HEK293T (cell line): Measurements from ENCODE around the gene MAP3K20.

Experiments used
- ARNT ChIP-seq: fragments of 450-650 bp; IDR thresholded peaks from 2 replicates; pipeline ENCODE4 v1.6.1; 2017; ENCODE audit warnings: mild to moderate bottlenecking
- CTBP1 ChIP-seq: fragments of 450-650 bp; IDR thresholded peaks from 2 replicates; pipeline ENCODE4 v1.6.1; 2016; ENCODE audit warnings: borderline replicate concordance
- ELF4 ChIP-seq: fragments of 450-650 bp; IDR thresholded peaks from 2 replicates; pipeline ENCODE4 v1.6.1; 2017; ENCODE audit warnings: antibody characterized with exemption
- FOXM1 ChIP-seq: fragments of 450-650 bp; IDR thresholded peaks from 2 replicates; pipeline ENCODE4 v1.6.1; 2017; ENCODE audit warnings: mild to moderate bottlenecking, borderline replicate concordance
- HDGF ChIP-seq: fragments of 450-650 bp; IDR thresholded peaks from 2 replicates; pipeline ENCODE4 v1.6.1; 2017; ENCODE audit warnings: antibody characterized with exemption, borderline replicate concordance
- L3MBTL2 ChIP-seq: fragments of 450-650 bp; conservative IDR thresholded peaks from 2 replicates; pipeline ENCODE4 v1.6.1; 2016; ENCODE audit warnings: mild to moderate bottlenecking
- NFRKB ChIP-seq: fragments of 450-650 bp; IDR thresholded peaks from 2 replicates; pipeline ENCODE4 v1.6.1; 2016; ENCODE audit warnings: mild to moderate bottlenecking, moderate library complexity
- PKNOX1 ChIP-seq: fragments of 450-650 bp; IDR thresholded peaks from 2 replicates; pipeline ENCODE4 v1.6.1; 2016
- SP1 ChIP-seq: fragments of 450-650 bp; IDR thresholded peaks from 2 replicates; pipeline ENCODE4 v1.6.1; 2017
- SUZ12 ChIP-seq: fragments of 450-650 bp; IDR thresholded peaks from 2 replicates; pipeline ENCODE4 v1.6.1; 2016; ENCODE audit warnings: mild to moderate bottlenecking
- ZNF384 ChIP-seq: fragments of 450-650 bp; IDR thresholded peaks from 2 replicates; pipeline ENCODE4 v1.6.1; 2016

GRCh38 chr2:173231465-173231864, 155.8 kb downstream of the MAP3K20 start:
- TF ChIP-seq SP1 (no peak), ELF4 (no peak), FOXM1 (no peak), HDGF (no peak), ARNT (no peak), L3MBTL2 (no peak), ZNF384 (no peak), NFRKB (no peak), CTBP1 (no peak), PKNOX1 (no peak), SUZ12 (no peak)
